Measurements from ENCODE around the gene TMEM62.
"Not testable (repeated sequence)": the region's sequence is repeated elsewhere in the genome, so short reads cannot be mapped to it uniquely, and the experiment has no call there.

The TMEM62 gene

GRCh38 chr15:43125100-43125661 lies 8.2 kb upstream of the TMEM62 start:
- DNase-seq: no peak

- DNase-seq: no peak
Measured at GRCh38 chr15:43126356-43126755, 7.0 kb upstream of the TMEM62 start.

GRCh38 chr15:43127752-43128151 lies 5.6 kb upstream of the TMEM62 start:
- DNase-seq: no peak

- not testable (repeated sequence) for DNase-seq
Measured at GRCh38 chr15:43128174-43128979, 5.0 kb upstream of the TMEM62 start.

- no peak for DNase-seq
Measured at GRCh38 chr15:43128980-43129335, 4.4 kb upstream of the TMEM62 start.

- DNase-seq: no peak
Measured at GRCh38 chr15:43132830-43133429, 456 bp upstream of the TMEM62 start.

- DNase-seq: peak; percentile 25
Measured at GRCh38 chr15:43134157-43134635, 810 bp downstream of the TMEM62 start.

- DNase-seq: no peak
Measured at GRCh38 chr15:43135351-43135750, 2.0 kb downstream of the TMEM62 start.

GRCh38 chr15:43143203-43143941 lies 10.0 kb downstream of the TMEM62 start:
- no peak for DNase-seq

GRCh38 chr15:43144512-43144911 lies 11.1 kb downstream of the TMEM62 start:
- DNase-seq: no peak

- DNase-seq: no peak
Measured at GRCh38 chr15:43146184-43146583, 12.8 kb downstream of the TMEM62 start.

GRCh38 chr15:43150191-43150929 lies 17.0 kb downstream of the TMEM62 start:
- no peak for DNase-seq

- DNase-seq: no peak
Measured at GRCh38 chr15:43151688-43152087, 18.3 kb downstream of the TMEM62 start.

GRCh38 chr15:43153269-43153668 lies 19.9 kb downstream of the TMEM62 start:
- DNase-seq: no peak

GRCh38 chr15:43165801-43166325 lies 32.5 kb downstream of the TMEM62 start:
- DNase-seq: no peak

GRCh38 chr15:43167261-43167660 lies 33.9 kb downstream of the TMEM62 start:
- not testable (repeated sequence) for DNase-seq

- no peak for DNase-seq
Measured at GRCh38 chr15:43168192-43169107, 35.1 kb downstream of the TMEM62 start.

- no peak for DNase-seq
Measured at GRCh38 chr15:43169888-43170287, 36.5 kb downstream of the TMEM62 start.

GRCh38 chr15:43175656-43176309 lies 42.4 kb downstream of the TMEM62 start:
- not testable (repeated sequence) for DNase-seq

- not testable (repeated sequence) for DNase-seq
Measured at GRCh38 chr15:43177147-43177546, 43.8 kb downstream of the TMEM62 start.

GRCh38 chr15:43183270-43183669 lies 49.9 kb downstream of the TMEM62 start:
- DNase-seq: no peak

Measured in NCI-H1092 treated with DMSO at 0.1 percent for 48 hours (cell line).